Dendritic cell treated with granulocyte-macrophage colony-stimulating factor and Interleukin-4, amounts not matched to agents 40 ng/mL and 50 ng/mL, for 4 days (primary cell): ENCODE results near the gene MIB2.
A peak's percentile ranks its signal among the peaks of the same experiment; 100 is the strongest.
"Not testable (repeated sequence)": the region's sequence is repeated elsewhere in the genome, so short reads cannot be mapped to it uniquely, and the experiment has no call there.

Experiments used
- H3K27ac Mint-ChIP-seq: one replicate; pipeline ENCODE4 v1.8.0; 2022; ENCODE audit warnings: mild to moderate bottlenecking, mixed read lengths
- H3K27me3 Mint-ChIP-seq: one replicate; pipeline ENCODE4 v1.8.0; 2022; ENCODE audit warnings: mild to moderate bottlenecking, mixed read lengths
- H3K36me3 Mint-ChIP-seq: one replicate; pipeline ENCODE4 v1.8.0; 2022; ENCODE audit warnings: low read depth, mixed read lengths
- H3K4me1 Mint-ChIP-seq: one replicate; pipeline ENCODE4 v1.8.0; 2022; ENCODE audit warnings: low read depth, mixed read lengths
- H3K4me3 Mint-ChIP-seq: one replicate; pipeline ENCODE4 v1.8.0; 2022; ENCODE audit warnings: mild to moderate bottlenecking, moderate library complexity, mixed read lengths
- H3K9me3 Mint-ChIP-seq: one replicate; pipeline ENCODE4 v1.8.0; 2022; ENCODE audit warnings: mixed read lengths
- intact Hi-C: fragments of 100-400 bp; cut with micrococcal nuclease; formaldehyde crosslinking; loops from one replicate; pipeline ENCODE4 v1.15.0; 2022

MIB2 gene

DNA sequence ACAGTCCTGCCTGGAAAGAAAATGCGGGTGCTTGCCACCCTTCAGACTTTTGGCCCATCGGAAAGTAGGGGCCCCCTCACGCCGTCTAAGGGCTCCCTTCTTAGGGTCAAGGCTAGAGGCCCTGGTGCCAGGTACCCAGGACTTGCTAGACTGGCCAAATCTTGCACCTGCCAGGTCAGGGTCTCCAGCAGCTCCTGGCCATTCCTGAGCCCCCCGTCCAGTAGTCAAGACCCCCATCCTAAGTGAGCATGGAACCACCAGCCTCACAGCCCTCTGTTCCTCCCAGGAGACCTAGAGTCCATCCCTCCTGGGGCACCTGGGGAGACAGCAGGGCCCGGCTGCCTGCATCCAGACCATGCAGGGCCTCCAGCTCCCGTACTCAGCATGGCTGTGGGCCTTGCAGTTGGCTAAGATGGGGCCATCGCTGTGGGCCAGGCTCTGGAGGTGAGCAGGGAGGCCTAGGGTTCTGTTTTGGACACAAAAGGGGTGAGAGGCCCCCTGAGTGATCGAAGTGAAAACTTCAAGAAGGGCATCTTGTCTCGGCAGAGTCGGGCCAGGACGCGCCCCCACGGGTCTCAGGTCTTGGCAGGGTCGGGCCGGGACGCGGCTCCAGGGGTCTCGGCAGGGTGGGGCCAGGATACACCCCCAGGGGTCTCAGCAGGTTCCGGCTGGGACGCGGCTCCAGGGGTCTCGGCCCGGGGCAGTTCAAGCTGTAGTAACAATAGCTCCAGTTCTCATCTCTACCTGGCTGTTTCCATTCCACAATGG lies 21.3 kb upstream of the MIB2 start:
- Mint-ChIP-seq H3K4me1 (peaks cover 8% of the 10 kb centered on the region), H3K9me3 (no peaks in the 10 kb centered on the region), H3K27ac (no peak overlapping the region), H3K27me3 (peaks cover 19% of the 10 kb centered on the region), H3K36me3 (no peaks in the 10 kb centered on the region), H3K4me3 (no peak overlapping the region)
- intact Hi-C loops, result no loop called here

DNA sequence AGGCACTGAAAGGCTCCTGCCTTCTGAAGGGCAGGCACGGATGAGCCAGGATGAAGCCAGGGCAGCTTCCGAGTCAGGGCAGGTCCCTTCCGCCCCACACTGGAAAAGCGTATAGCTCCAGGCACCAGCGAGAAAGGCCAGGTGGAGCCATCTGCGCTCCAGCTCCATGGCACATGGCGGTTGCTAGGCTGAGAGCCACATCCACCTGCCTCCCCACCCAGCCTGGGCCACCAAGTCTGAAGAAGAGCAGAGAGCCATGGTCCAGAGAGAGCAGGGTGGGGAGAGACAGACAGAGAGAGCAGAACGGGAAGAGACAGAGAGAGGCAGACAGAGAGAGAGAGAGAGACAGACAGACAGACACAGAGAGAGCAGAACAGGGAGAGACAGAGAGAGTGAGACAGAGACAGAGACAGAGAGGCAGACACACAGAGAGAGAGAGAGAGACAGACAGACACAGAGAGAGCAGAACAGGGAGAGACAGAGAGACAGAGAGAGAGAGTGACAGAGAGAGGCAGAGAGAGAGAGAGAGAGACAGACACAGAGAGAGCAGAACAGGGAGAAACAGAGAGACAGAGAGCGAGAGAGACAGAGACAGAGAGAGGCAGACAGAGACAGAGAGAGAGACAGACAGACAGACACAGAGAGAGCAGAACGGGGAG lies 20.6 kb upstream of the MIB2 start:
- no peaks in the 10 kb centered on the region for H3K36me3 Mint-ChIP-seq
- H3K9me3 Mint-ChIP-seq, result no peaks in the 10 kb centered on the region
- peaks cover 10% of the 10 kb centered on the region for H3K4me1 Mint-ChIP-seq
- no peak overlapping the region for H3K4me3 Mint-ChIP-seq
- H3K27ac Mint-ChIP-seq, result no peak overlapping the region
- intact Hi-C loops, result no loop called here
- peaks cover 15% of the 10 kb centered on the region for H3K27me3 Mint-ChIP-seq

DNA sequence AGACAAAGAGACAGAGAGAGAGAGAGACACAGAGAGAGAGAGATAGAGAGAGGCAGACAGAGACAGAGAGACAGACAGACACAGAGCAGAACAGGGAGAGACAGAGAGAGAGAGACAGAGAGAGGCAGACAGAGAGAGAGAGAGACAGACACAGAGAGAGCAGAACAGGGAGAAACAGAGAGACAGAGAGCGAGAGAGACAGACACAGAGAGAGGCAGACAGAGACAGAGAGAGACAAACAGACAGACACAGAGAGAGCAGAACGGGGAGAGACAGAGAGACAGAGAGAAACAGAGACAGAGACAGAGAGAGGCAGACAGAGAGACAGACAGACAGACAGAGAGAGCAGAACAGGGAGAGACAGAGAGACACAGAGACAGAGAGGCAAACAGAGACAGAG lies 20.0 kb upstream of the MIB2 start:
- H3K27ac Mint-ChIP-seq, intact Hi-C loops: not testable (repeated sequence)

DNA sequence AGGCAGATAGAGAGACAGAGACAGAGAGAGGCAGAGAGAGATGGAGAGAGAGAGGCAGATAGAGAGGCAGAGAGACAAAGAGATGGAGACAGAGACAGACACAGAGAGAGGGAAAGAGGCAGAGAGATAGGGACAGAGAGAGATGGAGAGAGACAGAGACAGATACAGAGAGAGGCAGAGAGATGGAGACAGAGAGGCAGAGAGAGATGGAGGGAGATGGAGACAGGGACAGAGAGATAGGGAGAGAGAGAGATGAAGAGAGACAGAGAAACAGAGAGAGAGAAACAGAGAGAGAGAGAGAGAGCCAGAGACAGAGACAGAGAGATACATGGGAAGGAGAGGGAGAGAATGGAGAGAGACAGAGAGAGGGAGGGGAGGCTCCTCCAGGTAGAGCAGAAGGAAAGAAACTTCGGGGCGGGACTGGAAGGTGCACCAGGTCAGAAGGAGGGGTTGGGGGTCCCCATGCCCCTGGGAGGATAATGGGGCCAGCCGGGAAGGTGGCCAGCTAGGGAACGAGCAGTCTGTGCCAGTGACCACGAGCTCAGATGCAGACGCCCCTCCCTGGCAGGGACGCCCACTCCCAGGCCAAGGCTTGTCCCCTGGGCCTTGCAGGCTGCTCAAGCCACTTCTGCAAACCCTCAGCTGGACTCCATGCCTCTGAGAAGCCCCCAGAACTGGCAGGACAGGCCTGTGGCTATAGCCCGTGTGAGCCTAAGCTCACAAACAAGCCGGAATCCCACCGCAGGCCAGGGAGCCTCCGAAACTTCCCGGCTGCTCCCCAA lies 18.6 kb upstream of the MIB2 start:
- Mint-ChIP-seq H3K4me3 (no peak overlapping the region), H3K4me1 (peaks cover 19% of the 10 kb centered on the region), H3K36me3 (no peaks in the 10 kb centered on the region), H3K27me3 (peaks cover 13% of the 10 kb centered on the region), H3K27ac (no peak overlapping the region), H3K9me3 (no peaks in the 10 kb centered on the region)
- intact Hi-C loops, result no loop called here

More for the DNA sequence above, 20.0 kb upstream of the MIB2 start:
- H3K4me3 Mint-ChIP-seq, H3K9me3 Mint-ChIP-seq, H3K36me3 Mint-ChIP-seq: not testable (repeated sequence)
- Mint-ChIP-seq H3K4me1 (peaks cover 10% of the 10 kb centered on the region), H3K27me3 (peaks cover 13% of the 10 kb centered on the region)

DNA sequence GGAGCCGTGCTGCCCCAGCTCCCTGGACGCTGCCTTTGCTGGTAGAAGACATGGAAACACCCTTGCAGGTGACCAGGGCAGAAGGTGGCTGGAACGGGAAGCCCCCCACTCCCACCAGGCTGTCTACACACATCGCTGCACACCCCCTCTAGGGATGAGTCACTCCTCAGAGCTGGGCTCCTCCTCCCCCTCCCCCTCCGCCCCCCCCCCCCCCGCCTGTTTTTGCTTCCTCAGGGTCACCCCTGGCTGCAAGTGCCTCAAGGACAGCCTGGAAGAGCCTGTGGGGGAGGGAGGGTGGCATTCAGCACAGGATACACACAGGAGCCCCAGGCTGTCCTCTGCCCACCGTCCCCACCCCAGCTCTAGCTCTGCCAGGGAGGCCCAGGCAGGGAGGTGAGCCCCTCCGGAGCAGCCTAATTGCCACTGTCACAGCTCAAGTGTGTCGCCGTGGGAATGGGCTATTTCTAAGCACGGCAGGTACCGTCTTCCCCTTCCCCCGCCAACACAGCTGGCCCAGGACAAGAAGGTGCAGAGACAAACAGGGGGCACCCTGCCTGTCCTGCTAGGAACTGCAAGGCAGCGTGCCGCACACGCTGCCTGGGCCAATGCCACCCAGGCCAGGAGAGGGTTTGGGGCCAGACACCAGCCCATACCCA lies 17.9 kb upstream of the MIB2 start:
- Mint-ChIP-seq H3K27ac (no peak overlapping the region), H3K4me1 (peaks cover 26% of the 10 kb centered on the region), H3K36me3 (no peaks in the 10 kb centered on the region), H3K27me3 (peaks cover 13% of the 10 kb centered on the region), H3K4me3 (no peak overlapping the region), H3K9me3 (no peaks in the 10 kb centered on the region)
- intact Hi-C loops, result no loop called here

DNA sequence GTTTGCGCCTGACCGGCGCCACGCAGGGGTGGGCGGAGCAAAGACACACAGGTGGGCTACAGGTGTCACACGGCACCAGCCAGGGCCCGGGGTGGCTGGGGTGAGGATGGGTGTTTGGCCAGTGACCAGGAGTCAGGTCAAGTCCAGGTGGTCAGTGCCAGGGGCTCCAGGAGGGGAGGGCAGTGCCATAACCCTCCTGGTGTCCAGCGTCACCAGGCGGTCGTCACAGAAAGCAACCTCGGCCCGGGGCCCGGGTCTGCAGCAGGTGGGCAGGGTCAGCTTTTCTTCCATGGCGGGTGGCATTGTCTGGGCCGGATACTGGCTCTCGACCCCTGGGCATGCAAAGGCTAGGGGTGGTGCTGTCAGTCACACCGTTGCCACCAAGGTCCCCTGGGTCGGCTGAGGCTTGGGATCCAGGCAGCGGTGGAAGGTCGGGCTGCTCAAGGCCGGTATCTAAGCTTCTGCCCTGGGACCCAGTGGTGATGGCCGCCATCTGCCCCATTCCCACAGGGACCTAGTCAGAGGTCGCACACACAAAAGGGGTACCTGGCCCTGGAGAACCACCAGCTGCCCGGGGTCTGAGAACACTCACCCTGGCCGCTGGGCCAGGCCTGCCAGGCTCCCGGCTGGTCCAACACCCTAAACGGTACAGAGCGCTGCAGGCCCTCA lies 17.1 kb upstream of the MIB2 start:
- no peak overlapping the region for H3K4me3 Mint-ChIP-seq
- peaks cover 34% of the 10 kb centered on the region for H3K4me1 Mint-ChIP-seq
- H3K27me3 Mint-ChIP-seq, result peaks cover 13% of the 10 kb centered on the region
- no peak overlapping the region for H3K27ac Mint-ChIP-seq
- H3K9me3 Mint-ChIP-seq, result no peaks in the 10 kb centered on the region
- no peaks in the 10 kb centered on the region for H3K36me3 Mint-ChIP-seq
- intact Hi-C loops, result no loop called here

DNA sequence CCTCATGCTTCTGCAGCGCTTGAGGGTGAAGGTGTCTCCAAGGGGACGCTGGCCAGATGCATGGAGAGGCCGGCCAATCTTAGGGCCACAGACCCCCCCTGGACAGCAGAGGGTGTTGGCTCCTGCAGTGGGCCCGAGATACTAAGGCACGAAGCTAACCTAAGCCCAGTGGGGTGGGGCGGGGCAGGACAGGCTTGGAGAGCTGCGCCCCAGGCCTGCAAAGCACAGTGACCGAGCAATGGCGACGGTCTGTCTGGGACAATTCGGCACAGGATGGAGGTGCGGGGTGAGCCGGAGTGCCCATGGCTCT lies 16.6 kb upstream of the MIB2 start:
- intact Hi-C loops, result no loop called here
- Mint-ChIP-seq H3K4me3 (peak overlapping the region; percentile 71), H3K27ac (peak overlapping the region; percentile 40), H3K36me3 (no peaks in the 10 kb centered on the region), H3K27me3 (peaks cover 13% of the 10 kb centered on the region), H3K9me3 (no peaks in the 10 kb centered on the region), H3K4me1 (peaks cover 39% of the 10 kb centered on the region)

DNA sequence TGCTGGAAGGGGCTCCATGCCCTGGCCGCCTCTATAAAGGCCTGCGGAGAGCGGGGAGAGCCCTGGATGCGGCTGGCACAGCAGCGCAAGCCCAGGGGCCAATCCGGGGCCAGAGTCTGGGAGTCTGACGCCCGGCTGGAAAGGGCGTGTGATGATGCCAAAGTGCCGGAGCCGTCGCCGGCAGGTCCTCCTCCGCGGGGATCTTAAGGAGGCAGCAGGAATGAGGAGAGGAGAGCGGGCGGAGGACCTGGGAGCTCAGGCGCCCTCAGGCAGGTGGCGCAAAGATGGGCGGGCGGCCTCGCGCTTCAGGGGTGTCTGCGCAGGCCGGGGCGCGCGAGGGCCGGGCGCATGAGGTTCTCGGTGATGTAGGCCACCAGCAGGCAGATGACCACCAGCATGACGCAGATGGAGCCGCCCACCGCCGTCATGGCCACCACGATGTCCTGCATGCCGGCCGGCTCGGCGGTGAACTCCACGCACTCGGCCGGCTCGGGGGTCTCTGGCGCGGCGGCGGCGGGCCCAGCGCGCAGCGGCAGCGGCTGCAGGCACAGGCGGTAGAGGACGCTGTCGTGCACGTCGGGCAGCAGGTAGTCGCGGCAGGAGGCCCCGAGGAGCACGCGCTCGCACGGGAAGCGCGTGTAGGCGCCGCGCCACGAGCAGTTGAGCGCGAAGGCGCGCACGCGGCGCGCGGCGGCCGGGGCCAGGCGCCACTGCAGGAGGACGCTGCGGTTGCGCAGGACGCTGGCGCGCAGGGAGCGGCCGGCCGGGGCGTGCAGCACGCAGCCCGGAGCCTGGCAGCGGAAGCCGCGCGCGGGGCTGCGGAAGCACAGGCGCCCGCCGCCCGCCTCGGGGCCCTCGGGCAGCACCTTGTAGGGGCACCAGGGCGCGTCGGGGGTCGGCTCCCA lies 16.0 kb upstream of the MIB2 start:
- Mint-ChIP-seq H3K36me3 (no peaks in the 10 kb centered on the region), H3K4me1 (peaks cover 39% of the 10 kb centered on the region), H3K27me3 (peaks cover 13% of the 10 kb centered on the region), H3K4me3 (peak overlapping the region; percentile 71), H3K9me3 (no peaks in the 10 kb centered on the region), H3K27ac (peak overlapping the region; percentile 40)
- intact Hi-C loops, result no loop called here

DNA sequence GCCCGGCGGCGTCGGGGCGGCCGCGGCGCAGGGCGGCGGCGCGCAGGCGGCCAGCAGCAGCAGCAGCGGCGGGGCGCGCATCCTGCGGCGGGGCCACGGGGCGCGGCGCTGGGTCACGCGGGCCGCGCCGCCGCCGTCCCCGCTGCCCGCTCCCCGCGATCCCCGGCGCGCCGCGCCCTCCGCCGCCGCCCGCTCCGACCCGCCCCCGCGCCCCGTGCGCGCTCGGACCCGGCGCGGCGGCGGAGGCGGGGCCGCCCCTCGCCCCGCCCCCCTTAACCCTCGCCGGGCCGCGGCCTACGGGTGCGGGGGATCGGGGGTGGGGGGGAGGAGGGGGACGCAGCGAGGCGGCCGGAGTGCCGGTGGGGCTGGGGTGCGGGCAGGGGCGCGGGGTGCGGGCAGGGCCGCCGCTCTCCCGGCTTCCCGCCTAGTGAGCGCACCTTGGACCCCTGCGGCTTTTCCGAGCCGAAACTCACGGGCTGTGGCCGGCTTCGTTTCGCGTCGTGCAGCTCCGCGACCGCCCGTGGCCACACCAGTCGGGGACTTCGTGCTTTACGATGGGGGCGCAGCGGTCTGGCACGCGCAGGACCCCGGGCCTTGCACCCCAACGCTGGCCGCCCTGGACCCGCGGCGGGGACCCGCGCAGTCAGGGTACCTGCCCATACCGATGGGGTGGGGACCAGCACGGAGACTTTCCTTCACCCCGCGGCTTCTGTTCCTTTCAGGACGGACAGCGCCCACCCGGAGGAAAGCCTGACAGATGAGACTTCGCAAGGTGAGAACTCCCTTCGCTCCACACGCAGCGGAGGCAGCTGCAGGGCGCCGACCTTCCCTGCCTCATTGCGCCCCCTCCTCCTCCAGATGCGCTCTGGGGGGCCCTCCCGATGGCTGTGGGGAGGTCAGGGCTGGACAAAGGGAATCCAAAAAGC lies 15.1 kb upstream of the MIB2 start, which contains the start of gene FNDC10:
FNDC10 (minus strand) TSS at position 201 of the 926 bp plus-strand sequence; CDS start at position 81, 120 bp downstream.
- H3K27me3 Mint-ChIP-seq, result peaks cover 13% of the 10 kb centered on the region
- H3K36me3 Mint-ChIP-seq, result no peaks in the 10 kb centered on the region
- H3K4me1 Mint-ChIP-seq, result peaks cover 39% of the 10 kb centered on the region
- peak within 1 kb of the TSS; percentile 40 for H3K27ac Mint-ChIP-seq
- intact Hi-C loops, result no loop called here
- no peaks in the 10 kb centered on the region for H3K9me3 Mint-ChIP-seq
- peak within 1 kb of the TSS; percentile 71 for H3K4me3 Mint-ChIP-seq

DNA sequence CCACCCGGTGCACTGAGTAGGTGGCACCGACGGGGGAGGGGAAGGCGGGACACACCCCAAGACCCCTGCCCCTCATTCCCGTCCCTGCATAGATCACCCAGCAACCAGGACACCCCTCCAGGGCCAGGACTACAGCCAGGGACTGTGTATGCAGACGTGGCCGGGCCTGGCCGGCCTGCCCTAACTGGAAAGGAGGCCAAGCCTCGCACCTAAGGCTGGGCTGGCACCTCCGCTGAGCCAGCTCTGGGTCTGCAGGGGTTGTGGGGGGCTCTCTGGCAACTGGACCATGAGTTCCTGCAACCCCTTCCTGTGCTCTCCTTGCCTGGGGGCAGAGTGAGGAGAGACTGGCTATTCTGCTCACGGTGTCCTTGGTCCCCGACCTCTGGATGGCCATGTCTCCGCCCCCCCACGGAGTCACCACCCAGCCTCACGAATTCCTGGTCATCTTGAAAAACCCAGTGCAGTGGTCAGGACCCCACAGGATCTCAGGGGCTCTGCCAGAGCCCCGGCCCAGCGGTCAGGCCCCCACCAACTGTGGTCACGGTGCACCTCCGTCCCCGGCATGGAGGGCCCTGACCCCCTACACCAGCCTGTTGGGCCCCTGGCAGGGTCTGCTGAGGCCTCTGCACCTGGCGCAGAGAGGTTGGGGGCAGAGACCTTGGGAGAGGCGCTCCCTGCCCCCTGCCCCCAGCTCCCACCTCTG lies 14.3 kb upstream of the MIB2 start:
- Mint-ChIP-seq H3K36me3 (no peaks in the 10 kb centered on the region), H3K27ac (peak overlapping the region; percentile 15), H3K27me3 (peaks cover 13% of the 10 kb centered on the region), H3K4me1 (peaks cover 39% of the 10 kb centered on the region), H3K4me3 (peak overlapping the region; percentile 61), H3K9me3 (no peaks in the 10 kb centered on the region)
- intact Hi-C loops, result no loop called here

DNA sequence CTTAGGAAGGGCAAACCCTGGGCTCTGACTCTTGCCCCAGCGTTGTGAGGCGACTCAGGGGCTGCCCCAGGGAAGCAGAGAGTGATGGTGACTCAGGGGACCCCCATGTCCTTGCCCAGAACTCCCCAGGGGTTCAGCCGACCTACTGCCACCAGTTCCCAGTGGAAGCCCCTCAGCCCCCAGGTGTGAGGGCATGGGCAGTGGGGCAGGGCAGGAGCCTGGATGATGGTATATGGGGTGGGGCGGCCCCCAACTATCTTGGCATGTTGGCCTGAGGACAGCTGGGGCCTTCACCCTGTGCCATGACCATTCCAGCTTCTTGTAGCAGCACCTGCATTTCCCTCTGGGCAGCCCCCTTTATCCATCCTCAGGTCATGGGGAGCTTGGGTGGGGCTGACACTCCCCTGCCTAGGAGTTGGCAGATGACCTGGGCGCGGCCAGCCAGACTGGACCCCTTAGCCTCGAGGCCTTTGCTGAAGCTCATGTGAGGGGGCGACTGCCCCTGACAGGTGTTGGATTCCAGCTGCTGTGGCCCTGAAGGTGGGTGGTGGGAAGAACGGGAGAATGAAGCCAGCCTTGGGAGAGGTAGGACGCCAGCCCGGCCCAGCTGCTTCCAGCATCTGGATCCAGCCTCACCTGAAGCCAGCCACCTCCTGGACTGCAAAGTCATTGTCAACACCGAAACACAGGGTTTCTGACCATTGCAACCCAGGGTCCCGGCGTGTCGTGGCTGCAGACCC lies 13.6 kb upstream of the MIB2 start:
- Mint-ChIP-seq H3K27me3 (peaks cover 13% of the 10 kb centered on the region), H3K36me3 (no peaks in the 10 kb centered on the region), H3K27ac (no peak overlapping the region), H3K4me3 (no peak overlapping the region), H3K4me1 (peaks cover 41% of the 10 kb centered on the region), H3K9me3 (no peaks in the 10 kb centered on the region)
- intact Hi-C loops, result no loop called here
